Measurements from ENCODE around the gene KCNJ6. TPM values are rescaled to one million over a fixed set of nuclear protein-coding genes. Genes with fewer than 3 reads are reported as not detected.
"Not testable (repeated sequence)": the region's sequence is repeated elsewhere in the genome, so short reads cannot be mapped to it uniquely, and the experiment has no call there.

KCNJ6 gene
- total RNA-seq, 2 experiments from 2014 or later, result not detected

DNA sequence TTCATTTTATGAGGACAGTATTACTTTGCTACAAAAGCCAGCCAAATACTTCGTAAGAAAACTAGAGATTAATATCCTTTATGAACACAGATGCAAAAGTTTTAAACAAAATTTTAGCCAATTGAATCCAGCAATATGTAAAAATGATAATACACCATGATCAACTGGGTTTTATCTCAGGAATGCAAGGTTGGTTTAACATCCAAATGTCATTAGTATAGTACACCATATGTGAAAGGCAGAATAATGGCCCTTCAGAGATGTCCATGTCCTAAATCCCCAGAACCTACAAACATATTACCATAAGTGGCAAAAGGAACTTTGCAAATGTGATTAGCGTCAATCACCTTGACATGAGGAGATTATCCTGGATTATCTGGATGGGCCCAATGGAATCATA is 16.7 kb upstream of the KCNJ6 start:
- no peak overlapping the region for H2AFZ ChIP-seq (ENCODE audit: low read length)

GRCh38 chr21:37927711-37928110 is 11.5 kb upstream of the KCNJ6 start:
- no peak for DNase-seq (ENCODE audit: low spot score)

More for the DNA sequence above, 16.7 kb upstream of the KCNJ6 start:
- POLR2A ChIA-PET, result no interaction called here
- Histone ChIP-seq H3K9me3 (ENCODE audit: low read length) (no peaks in the 10 kb centered on the region), H4K20me1 (ENCODE audit: insufficient read depth, low read length) (no peaks in the 10 kb centered on the region), H3K9me2 (ENCODE audit: insufficient read depth, low read length) (no peaks in the 10 kb centered on the region), H3K27ac (ENCODE audit: low read depth, low read length, poor library complexity, severe bottlenecking) (no peak overlapping the region), H3K36me3 (ENCODE audit: insufficient read depth, low read length) (no peaks in the 10 kb centered on the region), H3K79me2 (ENCODE audit: insufficient read depth, low read depth, low read length) (no peaks in the 10 kb centered on the region), H3K4me1 (ENCODE audit: insufficient read depth, low read length, poor library complexity, severe bottlenecking) (no peaks in the 10 kb centered on the region), H3K4me3 (ENCODE audit: low read depth, low read length, poor library complexity, severe bottlenecking) (no peak overlapping the region), H3K4me2 (ENCODE audit: low read length) (no peak overlapping the region)
- DNase-seq (ENCODE audit: low spot score), result no peak
- intact Hi-C loops (cut with micrococcal nuclease; ENCODE audit: unreplicated experiment), result no loop called here
- TF ChIP-seq, protein P1, sequence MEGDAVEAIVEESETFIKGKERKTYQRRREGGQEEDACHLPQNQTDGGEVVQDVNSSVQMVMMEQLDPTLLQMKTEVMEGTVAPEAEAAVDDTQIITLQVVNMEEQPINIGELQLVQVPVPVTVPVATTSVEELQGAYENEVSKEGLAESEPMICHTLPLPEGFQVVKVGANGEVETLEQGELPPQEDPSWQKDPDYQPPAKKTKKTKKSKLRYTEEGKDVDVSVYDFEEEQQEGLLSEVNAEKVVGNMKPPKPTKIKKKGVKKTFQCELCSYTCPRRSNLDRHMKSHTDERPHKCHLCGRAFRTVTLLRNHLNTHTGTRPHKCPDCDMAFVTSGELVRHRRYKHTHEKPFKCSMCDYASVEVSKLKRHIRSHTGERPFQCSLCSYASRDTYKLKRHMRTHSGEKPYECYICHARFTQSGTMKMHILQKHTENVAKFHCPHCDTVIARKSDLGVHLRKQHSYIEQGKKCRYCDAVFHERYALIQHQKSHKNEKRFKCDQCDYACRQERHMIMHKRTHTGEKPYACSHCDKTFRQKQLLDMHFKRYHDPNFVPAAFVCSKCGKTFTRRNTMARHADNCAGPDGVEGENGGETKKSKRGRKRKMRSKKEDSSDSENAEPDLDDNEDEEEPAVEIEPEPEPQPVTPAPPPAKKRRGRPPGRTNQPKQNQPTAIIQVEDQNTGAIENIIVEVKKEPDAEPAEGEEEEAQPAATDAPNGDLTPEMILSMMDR (conservative IDR thresholded peaks at IDR 0.05; ENCODE audit: low read length), result no peak
- TF ChIP-seq EZH2phosphoT487 (IDR thresholded peaks at IDR 0.05; ENCODE audit: borderline replicate concordance, low read depth, low read length), result no peak
- no TSS peak for BruUV-seq (replicated peaks)
- CTCF ChIA-PET (ENCODE audit: unreplicated experiment), result no interaction called here

DNA sequence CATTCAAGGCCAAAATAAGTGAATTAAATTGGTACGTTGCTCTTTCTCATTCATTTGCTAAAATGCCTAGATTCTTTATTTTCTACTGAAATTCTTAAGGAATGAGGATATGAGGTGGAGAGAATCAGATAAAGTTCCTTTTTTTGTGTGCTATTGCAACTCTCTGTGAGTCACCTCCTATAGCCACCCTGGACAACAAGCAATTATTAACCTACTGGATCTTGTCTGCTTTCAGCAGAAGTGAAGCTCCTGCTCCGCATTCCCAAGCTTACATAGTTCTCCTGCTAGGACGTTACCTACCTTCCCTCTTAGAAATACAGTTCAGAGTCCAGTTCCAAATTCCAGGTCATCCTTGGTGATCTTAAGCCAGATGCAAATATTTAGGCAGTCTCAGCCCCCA is 4.8 kb upstream of the KCNJ6 start:
- no peak overlapping the region for H2AFZ ChIP-seq (ENCODE audit: low read length)
- H3K9me3 ChIP-seq (ENCODE audit: low read length), result no peaks in the 10 kb centered on the region
- H3K27ac ChIP-seq (ENCODE audit: low read depth, low read length, poor library complexity, severe bottlenecking), result no peak overlapping the region
- H4K20me1 ChIP-seq (ENCODE audit: insufficient read depth, low read length), result no peaks in the 10 kb centered on the region
- intact Hi-C loops (cut with micrococcal nuclease; ENCODE audit: unreplicated experiment), result no loop called here
- H3K79me2 ChIP-seq (ENCODE audit: insufficient read depth, low read depth, low read length), result no peaks in the 10 kb centered on the region
- H3K4me3 ChIP-seq (ENCODE audit: low read depth, low read length, poor library complexity, severe bottlenecking), result no peak overlapping the region
- no peak overlapping the region for H3K4me2 ChIP-seq (ENCODE audit: low read length)
- no peak for TF ChIP-seq EZH2phosphoT487 (IDR thresholded peaks at IDR 0.05; ENCODE audit: borderline replicate concordance, low read depth, low read length)
- TF ChIP-seq, protein P1 (conservative IDR thresholded peaks at IDR 0.05; ENCODE audit: low read length), result no peak
- DNase-seq (ENCODE audit: low spot score), result no peak
- POLR2A ChIA-PET, result no interaction called here
- CTCF ChIA-PET (ENCODE audit: unreplicated experiment), result no interaction called here
- BruUV-seq (replicated peaks), result no TSS peak
- H3K4me1 ChIP-seq (ENCODE audit: insufficient read depth, low read length, poor library complexity, severe bottlenecking), result no peaks in the 10 kb centered on the region
- no peaks in the 10 kb centered on the region for H3K36me3 ChIP-seq (ENCODE audit: insufficient read depth, low read length)
- H3K9me2 ChIP-seq (ENCODE audit: insufficient read depth, low read length), result no peaks in the 10 kb centered on the region

More at GRCh38 chr21:37927711-37928110, 11.5 kb upstream of the KCNJ6 start:
- Histone ChIP-seq H3K9me3 (ENCODE audit: low read length) (no peaks in the 10 kb centered on the region), H3K27ac (ENCODE audit: low read depth, low read length, poor library complexity, severe bottlenecking) (no peak overlapping the region), H3K4me1 (ENCODE audit: insufficient read depth, low read length, poor library complexity, severe bottlenecking) (no peaks in the 10 kb centered on the region), H3K4me3 (ENCODE audit: low read depth, low read length, poor library complexity, severe bottlenecking) (no peak overlapping the region), H3K9me2 (ENCODE audit: insufficient read depth, low read length) (no peaks in the 10 kb centered on the region), H4K20me1 (ENCODE audit: insufficient read depth, low read length) (no peaks in the 10 kb centered on the region), H3K79me2 (ENCODE audit: insufficient read depth, low read depth, low read length) (no peaks in the 10 kb centered on the region), H3K36me3 (ENCODE audit: insufficient read depth, low read length) (no peaks in the 10 kb centered on the region), H2AFZ (ENCODE audit: low read length) (no peak overlapping the region), H3K4me2 (ENCODE audit: low read length) (no peak overlapping the region)
- ChIA-PET CTCF (ENCODE audit: unreplicated experiment) (no interaction called here), POLR2A (no interaction called here)
- intact Hi-C loops (cut with micrococcal nuclease; ENCODE audit: unreplicated experiment), result no loop called here
- TF ChIP-seq EZH2phosphoT487 (IDR thresholded peaks at IDR 0.05; ENCODE audit: borderline replicate concordance, low read depth, low read length), result no peak
- BruUV-seq (replicated peaks), result no TSS peak

DNA sequence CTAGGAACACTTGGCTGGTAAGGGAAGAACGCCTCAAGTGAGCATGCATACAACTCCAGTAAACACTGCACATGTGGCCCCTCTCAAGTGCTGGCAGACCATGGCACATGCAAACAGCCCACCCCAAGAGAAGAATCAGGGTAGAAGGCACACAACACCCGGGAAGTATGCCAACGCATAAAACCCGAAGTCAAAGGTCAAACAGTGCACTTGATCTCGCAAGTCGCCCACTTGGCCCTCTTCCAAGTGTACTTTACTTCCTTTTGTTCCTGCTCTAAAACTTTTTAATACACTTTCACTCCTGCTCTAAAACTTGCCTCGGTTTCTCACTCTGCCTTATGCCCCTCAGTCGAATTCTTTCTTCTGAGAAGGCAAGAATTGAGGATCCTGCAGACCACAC is 4.0 kb upstream of the KCNJ6 start:
- intact Hi-C loops (cut with micrococcal nuclease; ENCODE audit: unreplicated experiment); H3K27ac ChIP-seq (ENCODE audit: low read depth, low read length, poor library complexity, severe bottlenecking); H3K9me2 ChIP-seq (ENCODE audit: insufficient read depth, low read length); H3K4me3 ChIP-seq (ENCODE audit: low read depth, low read length, poor library complexity, severe bottlenecking); H3K4me2 ChIP-seq (ENCODE audit: low read length); BruUV-seq (replicated peaks); H2AFZ ChIP-seq (ENCODE audit: low read length); POLR2A ChIA-PET; H3K4me1 ChIP-seq (ENCODE audit: insufficient read depth, low read length, poor library complexity, severe bottlenecking); H3K79me2 ChIP-seq (ENCODE audit: insufficient read depth, low read depth, low read length); DNase-seq (ENCODE audit: low spot score); CTCF ChIA-PET (ENCODE audit: unreplicated experiment); H3K9me3 ChIP-seq (ENCODE audit: low read length); H4K20me1 ChIP-seq (ENCODE audit: insufficient read depth, low read length); H3K36me3 ChIP-seq (ENCODE audit: insufficient read depth, low read length): not testable (repeated sequence)
